HG02798 (cell line): ENCODE results near the gene IGDCC3.
"Not testable (repeated sequence)": the region's sequence is repeated elsewhere in the genome, so short reads cannot be mapped to it uniquely, and the experiment has no call there.

ENCODE experiments used
- ATAC-seq: cut with Tn5 transposase; IDR thresholded peaks from one replicate; pipeline ENCODE4 v1.9.1; 2021; ENCODE audit warnings: mild to moderate bottlenecking; ENCODE audit not compliant: unreplicated experiment, poor library complexity

The IGDCC3 gene

GRCh38 chr15:65374334-65374733, 3.5 kb downstream of the IGDCC3 start:
- ATAC-seq, result no peak

- no peak for ATAC-seq
Measured at GRCh38 chr15:65373163-65373651, 4.6 kb downstream of the IGDCC3 start.

- no peak for ATAC-seq
Measured at GRCh38 chr15:65372787-65373067, 5.1 kb downstream of the IGDCC3 start.

- no peak for ATAC-seq
Measured at GRCh38 chr15:65371976-65372786, 5.6 kb downstream of the IGDCC3 start.

- no peak for ATAC-seq
Measured at GRCh38 chr15:65370885-65371284, 6.9 kb downstream of the IGDCC3 start.

GRCh38 chr15:65369651-65370050, 8.2 kb downstream of the IGDCC3 start:
- ATAC-seq, result no peak

- no peak for ATAC-seq
Measured at GRCh38 chr15:65369212-65369547, 8.6 kb downstream of the IGDCC3 start.

GRCh38 chr15:65368302-65369211, 9.2 kb downstream of the IGDCC3 start:
- no peak for ATAC-seq

- no peak for ATAC-seq
Measured at GRCh38 chr15:65366122-65366892, 11.5 kb downstream of the IGDCC3 start.

GRCh38 chr15:65365229-65365628, 12.6 kb downstream of the IGDCC3 start:
- ATAC-seq, result no peak

GRCh38 chr15:65363766-65364165, 14.0 kb downstream of the IGDCC3 start:
- ATAC-seq, result no peak

GRCh38 chr15:65363306-65363705, 14.5 kb downstream of the IGDCC3 start:
- ATAC-seq, result no peak

GRCh38 chr15:65362491-65362890, 15.3 kb downstream of the IGDCC3 start:
- no peak for ATAC-seq

GRCh38 chr15:65361708-65362459, 15.9 kb downstream of the IGDCC3 start:
- ATAC-seq, result no peak

- no peak for ATAC-seq
Measured at GRCh38 chr15:65360506-65360905, 17.3 kb downstream of the IGDCC3 start.

- no peak for ATAC-seq
Measured at GRCh38 chr15:65355988-65356353, 21.8 kb downstream of the IGDCC3 start.

GRCh38 chr15:65355173-65355987, 22.4 kb downstream of the IGDCC3 start:
- no peak for ATAC-seq

GRCh38 chr15:65354835-65355172, 23.0 kb downstream of the IGDCC3 start:
- no peak for ATAC-seq

- not testable (repeated sequence) for ATAC-seq
Measured at GRCh38 chr15:65351972-65352371, 25.8 kb downstream of the IGDCC3 start.
